NCI-H460 (cell line): ENCODE measurements around the gene SEMA5B. TPM values are rescaled to one million over a fixed set of nuclear protein-coding genes. Genes with fewer than 3 reads are reported as not detected.
A peak's percentile ranks its signal among the peaks of the same experiment; 100 is the strongest.

ENCODE experiments used
- DNase-seq: peaks from one replicate; pipeline ENCODE4 v3.0.0-alpha.2; 2016; ENCODE audit warnings: low read depth; ENCODE audit errors: extremely low read depth
- total RNA-seq: library from RNA; depleted of rRNA; stranded (reverse); fragments of >200 nt; shearing (Covaris generic); gene quantifications from 2 replicates; pipeline ENCODE4 v1.2.3, GENCODE V29; 2014

The SEMA5B gene
- total RNA-seq, 1 experiment from 2014 or later = 0.07 TPM

DNA sequence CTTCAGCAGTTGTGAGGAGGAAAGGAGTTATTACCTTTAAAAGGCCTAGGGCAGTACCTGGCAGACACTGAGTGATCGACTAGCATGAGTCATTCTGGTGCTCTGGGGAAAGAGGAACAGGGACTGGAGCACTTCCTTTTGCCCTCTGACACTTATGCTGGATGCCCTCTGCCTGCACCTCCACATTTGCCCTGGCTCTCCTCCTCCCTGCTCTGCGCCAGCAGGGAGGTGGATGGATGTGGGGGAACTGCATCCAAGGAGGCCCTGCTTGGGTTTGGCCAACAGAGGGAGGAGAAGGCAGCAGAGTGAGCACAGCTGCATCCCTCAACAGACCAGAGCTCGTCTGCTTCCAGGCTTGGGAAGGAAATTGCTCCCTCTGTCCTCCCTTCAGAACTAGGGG, 75.0 kb downstream of the SEMA5B start:
- no peak for DNase-seq

DNA sequence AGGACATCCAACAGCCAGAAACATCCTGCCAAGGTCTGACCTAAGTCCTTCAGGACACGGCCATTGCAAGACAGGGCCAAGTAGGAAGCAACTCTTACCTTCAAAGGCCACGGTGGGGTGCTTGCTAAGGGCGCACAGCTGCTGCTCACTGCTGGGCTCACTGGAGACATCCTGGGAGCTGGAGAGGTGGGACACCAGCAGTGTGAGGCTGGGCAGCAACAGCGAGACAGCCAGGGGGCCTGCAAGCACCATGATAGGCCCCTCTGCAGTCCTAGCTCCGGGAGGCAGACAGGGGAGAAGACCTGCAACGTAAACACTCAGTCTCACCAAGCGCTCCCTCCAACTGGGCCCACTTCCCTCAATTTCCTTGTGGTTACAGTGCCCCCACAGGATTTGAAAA, 79.2 kb downstream of the SEMA5B start:
- no peak for DNase-seq

DNA sequence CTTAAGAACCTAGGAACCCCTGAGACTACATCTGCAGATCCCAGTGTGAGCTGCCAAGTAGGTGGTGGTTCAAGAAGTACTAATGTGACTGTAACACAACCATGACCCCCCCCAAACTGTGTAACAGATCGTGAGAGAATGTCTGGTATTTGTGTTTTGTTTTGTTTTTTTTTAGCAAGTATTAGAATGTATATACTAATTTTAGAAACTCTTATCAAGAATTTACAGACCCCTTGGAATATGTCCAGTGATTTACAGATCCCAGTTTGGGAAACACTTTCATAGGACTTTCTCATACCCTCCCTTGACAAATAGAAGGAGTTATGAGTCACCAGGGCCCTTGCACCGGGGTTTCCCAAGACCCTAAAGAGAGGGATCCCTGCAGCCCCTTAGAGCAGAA, 79.8 kb downstream of the SEMA5B start:
- no peak for DNase-seq

DNA sequence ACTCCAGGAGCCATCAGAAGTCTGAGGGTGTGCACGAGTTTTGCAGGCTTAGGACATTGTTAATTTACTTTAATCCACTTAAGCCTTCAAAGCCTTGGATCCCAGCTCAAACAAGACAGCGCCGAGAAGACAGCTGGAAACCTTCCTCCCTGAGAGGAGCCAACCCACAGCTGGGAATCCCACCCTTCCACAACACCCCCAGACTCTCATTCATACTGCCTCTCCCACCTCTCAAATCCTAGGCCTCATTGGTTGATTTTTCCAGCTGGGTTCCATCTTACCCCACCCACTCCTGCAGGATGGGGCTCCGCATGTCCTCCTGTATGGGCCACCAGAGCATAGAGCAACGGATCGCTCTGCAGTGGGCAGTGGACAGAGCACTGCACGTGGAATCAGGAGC, 80.4 kb downstream of the SEMA5B start:
- no peak for DNase-seq

DNA sequence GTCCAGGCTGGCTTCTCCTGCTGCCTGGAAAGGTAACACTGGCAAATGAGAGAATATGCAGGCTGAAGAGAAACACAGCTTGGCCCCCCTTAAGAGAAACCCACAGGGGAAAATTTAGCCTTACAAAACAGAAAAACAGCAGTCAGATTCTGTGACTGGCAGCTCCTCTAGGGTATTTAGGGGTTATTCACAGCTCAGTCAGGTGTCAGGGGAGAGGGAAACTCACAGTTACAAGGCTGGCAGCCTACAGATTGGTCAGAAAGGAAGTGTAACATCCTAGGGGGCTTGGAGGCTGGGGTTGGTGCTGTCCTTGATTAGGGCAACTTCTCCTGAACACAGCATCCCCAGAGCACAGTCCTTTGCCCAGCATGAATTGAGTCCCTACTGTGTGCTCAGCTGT, 81.4 kb downstream of the SEMA5B start:
- DNase-seq = no peak

DNA sequence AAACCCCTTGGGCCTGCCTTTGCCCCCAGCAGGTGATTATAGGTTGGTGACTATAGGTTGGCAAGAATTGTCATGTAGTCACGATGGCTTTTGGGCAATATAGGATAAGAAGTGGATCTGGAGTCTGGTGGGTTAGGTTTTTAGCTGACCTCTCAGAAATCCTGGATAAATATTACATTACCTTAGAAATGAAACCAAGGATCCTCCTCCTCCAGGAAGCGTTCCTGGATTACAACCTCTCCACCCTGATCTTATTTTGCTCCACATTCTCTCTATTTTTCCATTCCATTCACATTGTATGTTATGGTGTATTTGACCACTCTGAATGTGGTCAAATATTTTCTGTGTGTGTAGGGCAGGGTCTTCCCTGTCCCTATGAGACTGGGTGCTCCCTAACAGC, 82.3 kb downstream of the SEMA5B start:
- no peak for DNase-seq

DNA sequence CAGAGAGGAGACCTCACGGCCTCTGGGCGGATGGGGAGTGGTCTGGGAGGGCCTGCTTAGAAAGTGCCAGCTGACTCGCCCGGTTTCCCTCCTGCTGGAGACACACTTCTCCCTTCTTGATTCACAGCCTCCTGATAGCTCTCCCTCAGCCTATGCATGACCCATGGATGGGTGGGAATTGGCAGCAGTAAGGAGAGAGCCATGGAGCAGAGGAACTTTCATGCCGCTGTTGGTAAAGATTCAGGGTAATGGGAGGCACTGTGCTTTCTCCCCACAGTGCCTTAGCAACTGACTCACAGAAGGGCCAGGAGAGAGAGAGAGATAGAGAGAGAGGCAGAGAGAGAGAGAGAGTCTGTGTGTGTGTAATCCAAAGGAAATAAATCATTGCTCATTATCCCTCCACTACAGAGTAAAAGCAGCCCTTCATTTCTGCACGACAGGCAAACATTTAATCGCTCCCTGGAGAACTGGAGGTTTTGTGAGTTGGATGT, 82.8 kb downstream of the SEMA5B start:
- DNase-seq = no peak

DNA sequence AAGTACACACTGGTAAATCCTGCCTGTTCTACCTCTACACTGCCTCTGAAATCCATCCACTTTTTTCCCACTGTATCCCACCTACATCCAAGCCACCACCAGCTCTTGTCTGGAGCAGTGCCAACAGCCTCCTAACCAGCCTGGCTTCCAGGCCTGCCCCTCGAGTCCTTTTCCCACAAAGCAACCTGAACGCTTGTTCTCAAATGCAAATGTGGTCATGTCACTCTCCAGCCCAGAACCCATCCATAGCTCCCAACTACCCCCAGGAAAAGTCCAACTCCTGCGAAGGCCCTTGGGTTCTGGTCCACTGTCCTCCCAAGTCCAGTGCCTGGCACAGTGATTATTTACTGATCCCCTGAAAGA, 83.8 kb downstream of the SEMA5B start:
- DNase-seq = no peak

DNA sequence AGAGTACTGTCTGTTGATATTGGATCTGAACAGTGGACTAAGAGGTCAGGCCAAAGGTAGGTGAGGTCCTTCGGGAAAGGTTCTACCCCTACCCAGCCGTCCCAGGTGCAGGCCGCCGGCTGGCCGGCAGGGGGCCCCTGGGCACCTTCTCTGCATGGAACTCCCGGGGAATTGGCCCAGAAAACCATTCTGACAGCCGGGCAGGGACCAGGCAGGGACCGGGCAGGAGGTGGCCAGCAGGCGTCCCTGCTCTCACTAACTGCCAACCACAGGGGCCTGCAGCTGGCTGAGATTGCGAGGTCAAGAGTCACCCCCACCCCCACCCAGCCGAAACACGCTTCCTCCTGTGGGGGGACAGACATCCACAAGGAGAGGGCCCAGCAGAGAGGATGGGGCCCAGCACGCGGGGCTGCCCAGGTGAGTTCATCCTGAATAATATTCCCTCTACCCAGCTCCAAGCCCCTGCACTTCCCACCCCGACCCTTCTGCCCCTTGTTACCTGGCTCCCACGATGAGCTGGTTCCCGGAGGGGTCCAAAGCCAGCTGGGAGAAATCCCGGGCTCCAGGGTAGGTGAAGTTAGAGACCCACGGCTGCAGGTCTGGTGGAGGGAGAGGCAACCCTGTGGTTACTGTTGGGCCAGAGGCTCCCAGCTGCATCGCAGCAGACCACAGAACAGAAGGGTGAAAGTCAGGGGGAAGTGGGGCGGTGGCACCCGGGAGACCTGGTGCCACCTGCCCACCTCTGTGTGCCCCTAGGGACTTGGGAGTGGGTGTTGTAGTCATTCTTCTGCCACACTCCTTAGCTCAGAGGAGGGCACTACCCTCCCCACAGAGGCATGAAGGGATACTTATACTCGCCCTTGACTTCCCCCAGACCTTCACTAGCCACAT, 84.4 kb downstream of the SEMA5B start:
- DNase-seq = peak; percentile 41

DNA sequence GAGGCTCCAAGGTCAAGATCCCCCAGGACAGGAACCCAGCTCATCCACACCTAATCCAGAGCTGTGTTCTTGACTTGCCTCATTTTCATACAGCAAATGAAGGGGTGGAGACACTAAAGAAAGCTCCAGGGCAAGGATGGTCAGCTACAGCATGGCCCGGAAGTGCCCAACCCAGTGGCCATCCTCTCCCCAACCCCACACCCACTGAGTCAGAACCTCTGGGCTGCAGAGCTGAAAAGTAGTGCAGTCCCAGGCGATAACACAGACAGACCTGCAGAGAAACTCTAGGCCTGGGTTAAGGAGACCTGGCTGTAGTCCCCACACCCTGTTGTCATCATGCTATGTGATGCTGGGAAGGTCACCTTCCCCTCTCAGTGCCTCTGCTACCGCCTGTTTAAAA, 85.3 kb downstream of the SEMA5B start:
- no peak for DNase-seq

DNA sequence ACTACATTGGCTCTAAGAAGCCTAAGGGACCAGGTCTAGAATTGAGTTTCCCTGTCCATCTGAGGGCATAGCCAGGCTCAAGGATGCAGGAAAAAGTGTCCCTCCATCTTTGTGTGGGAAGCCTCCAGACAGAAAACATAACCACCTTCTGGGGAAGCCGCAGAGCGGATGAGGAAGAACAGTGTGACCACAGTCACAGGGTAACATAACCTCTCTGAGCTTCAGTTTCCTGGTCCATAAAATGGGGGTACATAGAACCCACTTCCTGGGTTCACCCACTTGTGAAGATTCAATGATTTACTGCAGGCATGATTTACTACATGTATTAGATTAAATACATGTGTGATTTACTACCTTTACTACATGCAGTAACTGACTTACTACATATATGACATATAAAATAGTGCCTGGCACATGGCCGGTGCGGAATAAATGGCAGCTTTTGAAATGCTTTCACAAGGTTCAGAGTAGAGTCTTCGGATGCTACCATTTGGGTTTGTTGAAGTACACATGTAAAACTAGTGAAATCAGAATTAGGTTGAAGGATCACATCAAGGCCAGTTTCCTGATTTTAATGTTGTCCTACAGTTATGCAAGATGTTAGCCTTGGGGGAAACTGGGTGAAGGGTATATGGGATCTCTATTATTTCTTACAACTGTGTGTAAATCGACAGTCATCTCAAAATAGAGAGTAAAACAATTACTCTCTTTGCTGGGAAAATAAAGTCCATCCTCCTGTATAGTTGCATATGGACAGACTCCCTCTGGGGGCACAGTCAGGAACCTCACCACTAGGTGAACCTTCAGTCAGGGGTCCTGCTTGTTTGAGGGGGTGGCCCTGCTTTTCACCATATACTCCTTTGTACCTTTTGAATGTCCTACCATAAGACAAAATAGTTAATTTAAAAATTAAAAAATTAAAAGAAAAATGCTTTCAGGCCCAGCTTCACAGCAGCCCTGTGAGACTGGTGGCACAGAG, 86.0 kb downstream of the SEMA5B start:
- DNase-seq = no peak

DNA sequence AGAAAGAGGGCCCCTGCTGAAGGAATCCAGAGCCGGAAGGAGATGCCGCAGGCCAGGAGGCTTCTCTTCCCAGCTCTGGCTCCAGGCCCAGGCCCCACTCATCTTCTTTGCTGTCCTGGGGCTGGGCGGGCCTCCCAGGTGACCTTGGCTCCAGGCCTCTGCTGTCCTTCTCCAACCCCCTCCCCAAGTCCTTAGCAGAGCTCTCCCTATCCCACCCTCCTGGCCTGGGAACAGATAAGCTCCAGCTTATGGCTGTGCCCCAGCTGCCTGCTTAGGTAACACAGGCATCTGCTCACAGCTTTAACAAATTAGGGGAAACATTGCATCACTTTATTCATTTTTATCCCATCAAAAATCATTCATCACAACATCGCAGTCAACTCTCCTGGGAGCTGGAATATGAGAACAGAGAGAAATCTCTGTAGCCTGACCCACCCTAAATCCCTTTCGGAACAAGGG, 86.9 kb downstream of the SEMA5B start:
- DNase-seq = no peak

DNA sequence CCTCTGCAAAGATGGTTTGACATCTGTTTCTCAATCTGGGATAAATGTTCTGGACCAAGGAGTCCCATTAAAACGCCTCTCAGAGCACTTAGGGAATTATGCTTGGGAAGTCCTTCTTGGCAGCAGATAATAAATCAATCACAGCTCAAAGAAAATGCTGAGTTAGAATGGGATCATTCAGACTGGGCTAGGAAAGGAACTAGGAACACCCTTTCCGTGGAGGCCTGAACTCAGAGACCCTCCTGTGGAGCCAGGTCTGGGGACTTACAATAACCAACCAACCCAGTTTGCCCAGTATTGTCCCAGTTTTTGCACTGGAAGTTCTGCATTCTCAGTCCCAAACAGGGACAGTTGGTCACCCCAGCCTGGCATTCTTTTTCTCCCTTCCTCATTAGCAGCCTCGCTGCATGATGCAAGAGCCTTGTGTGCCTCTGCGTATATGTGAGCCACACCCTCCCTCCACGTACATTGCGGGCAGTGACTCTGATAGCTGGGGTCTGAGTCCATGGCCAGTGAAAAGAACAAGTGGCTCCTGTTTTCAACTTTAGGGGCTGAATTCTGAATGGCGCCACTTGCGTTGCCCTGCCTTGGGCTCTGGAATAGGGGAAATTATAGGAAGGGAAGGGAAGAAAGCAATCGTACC, 88.7 kb downstream of the SEMA5B start:
- peak; percentile 74 for DNase-seq

DNA sequence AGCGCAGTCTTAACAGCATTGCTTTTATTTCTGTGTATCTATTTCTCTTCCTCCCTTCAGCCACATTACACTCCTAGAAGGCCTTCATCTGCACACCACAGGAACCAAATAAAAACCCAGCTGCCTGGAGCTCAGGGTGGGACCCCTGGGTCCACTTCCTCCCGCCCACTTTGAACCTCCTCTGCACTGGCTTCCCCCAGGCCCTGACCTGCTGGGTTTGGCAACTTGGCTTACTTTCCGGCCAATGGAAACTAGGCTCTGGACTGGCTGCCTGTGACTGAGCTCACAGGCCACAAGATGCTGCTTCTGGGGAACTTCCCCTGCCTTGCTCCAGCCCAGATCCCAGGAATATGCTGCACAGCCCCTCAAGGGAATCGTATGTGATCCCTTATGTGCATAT, 89.8 kb downstream of the SEMA5B start:
- DNase-seq = no peak

DNA sequence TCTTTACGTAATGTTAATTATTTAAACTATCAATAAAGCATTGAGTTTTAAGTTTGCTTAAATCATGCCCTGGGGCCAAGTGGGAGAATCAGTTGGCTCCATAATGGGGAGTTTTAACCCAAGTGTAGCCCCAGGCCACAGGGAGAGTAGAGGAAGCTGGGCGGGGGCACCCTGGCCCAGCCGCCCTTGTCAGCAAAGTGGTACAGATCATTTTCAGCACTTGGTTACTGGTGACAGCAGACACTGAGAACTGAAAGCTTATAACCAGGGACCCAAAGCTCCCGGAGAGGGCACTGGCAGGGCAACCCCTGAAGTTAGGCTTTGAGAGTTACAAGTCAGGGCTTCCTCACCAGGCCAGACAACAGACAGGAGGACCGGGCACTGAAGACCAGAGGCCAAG, 90.6 kb downstream of the SEMA5B start:
- no peak for DNase-seq

DNA sequence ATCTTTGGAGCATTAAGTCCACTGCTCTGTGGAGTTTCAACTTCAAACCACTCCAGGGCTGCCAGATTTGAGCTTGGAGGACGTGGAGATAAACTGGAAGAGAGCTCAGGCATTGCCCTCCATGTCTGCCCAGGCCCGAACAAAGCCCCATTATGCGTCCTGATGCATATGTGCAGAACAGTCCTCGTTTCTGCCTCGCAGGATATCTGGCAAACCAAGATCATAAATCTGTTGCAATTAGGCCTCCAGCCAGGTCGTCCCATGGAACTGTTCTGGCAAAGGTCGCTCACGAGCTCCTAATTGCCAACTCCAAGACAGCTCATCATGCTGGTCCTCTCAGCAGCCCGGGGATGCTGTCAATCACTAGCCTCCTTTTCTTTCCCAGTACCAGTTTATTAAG, 91.2 kb downstream of the SEMA5B start:
- no peak for DNase-seq

DNA sequence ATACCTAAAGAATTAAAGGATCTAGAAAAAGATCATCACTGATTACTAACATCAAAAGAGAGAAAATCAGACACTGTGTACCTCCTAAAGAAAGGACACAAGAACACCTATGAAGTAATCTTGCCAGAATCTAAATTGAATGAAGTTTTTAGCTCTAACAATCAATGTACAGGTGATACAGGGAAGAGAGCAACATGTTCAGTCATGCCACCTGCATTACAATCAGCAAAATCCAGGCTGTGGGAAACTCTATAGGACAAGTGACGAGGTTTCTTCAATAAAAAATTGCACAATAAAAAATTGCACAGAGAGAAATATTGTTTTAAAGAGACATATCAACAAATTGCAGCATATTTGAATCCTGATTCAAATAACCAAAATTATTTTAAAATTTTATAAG, 93.3 kb downstream of the SEMA5B start:
- no peak for DNase-seq

DNA sequence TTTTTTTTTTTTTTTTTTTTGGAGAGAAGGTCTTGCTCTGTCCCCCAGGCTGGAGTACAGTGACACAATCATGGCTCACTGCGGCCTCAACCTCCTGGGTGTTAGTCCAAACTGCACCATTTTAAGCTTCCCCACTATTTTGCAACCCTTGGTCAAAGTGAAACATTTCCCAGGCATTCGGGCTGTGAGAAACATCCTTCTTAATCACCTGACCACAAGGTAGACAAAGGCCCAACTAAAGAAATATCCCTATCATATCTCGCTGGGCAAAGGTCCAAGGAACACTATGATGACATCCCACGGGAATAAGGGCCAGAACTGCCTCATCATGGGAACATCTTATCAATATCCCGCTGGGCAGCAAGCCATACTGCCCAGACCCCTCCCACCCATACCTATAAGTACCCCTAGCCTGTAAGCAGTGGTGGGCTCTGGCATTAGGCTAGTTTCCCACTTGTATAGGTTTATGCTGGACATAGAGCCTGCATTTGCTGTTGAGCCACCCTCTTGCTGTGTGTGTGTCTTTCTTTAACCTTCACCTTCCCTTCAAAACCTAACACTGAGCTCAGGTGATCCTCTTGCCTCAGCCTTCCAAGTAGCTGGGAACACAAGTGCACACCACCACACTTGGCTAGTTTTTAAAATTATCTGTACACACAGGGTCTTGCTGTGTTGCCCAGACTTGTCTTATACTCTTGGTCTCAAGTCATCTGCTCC, 95.2 kb downstream of the SEMA5B start:
- DNase-seq = no peak

DNA sequence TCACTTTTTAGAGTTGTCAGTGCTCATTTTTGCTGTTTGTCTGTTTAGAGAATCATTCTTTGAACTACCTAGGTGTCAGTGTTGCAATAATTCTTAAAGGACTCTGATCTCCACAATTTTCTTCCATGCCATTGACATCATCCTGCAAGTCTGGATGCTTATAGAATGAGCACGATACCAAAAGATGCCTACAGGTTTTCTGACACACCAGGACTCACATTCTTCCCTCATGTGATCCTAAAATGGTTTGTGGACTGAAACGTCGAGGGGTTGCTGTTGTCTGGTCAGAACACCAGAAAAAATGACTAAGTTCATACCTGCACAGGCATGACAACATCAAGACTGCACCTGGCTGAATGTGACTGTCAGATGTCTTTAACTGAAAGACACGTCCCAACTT, 95.9 kb downstream of the SEMA5B start:
- DNase-seq = no peak
